Cardiac septum (tissue), 1 donor: ENCODE measurements around the gene LINGO3. TPM values are rescaled to one million over a fixed set of nuclear protein-coding genes. Genes with fewer than 3 reads are reported as not detected.
"Not testable (repeated sequence)": the region's sequence is repeated elsewhere in the genome, so short reads cannot be mapped to it uniquely, and the experiment has no call there.

ENCODE experiments used
- DNase-seq: peaks from one replicate; pipeline ENCODE4 v3.0.0-alpha.2; 2020; ENCODE audit warnings: low spot score
- intact Hi-C: fragments of 100-400 bp; cut with DNase I; formaldehyde crosslinking; loops from one replicate; pipeline ENCODE4 v1.14.0; 2022
- total RNA-seq: library from RNA; stranded (reverse); fragmentation: NEBNext Ultra II Directional; extraction: Animal tissue kit (Norgen Biotek cat#: 25700); gene quantifications from one replicate; pipeline ENCODE4 v1.2.1, GENCODE V29; 2021
- donor health status: DM: no; HTN: no; CAD: no.

LINGO3 gene
- total RNA-seq, 1 donor from 2014 or later, result not detected

DNA sequence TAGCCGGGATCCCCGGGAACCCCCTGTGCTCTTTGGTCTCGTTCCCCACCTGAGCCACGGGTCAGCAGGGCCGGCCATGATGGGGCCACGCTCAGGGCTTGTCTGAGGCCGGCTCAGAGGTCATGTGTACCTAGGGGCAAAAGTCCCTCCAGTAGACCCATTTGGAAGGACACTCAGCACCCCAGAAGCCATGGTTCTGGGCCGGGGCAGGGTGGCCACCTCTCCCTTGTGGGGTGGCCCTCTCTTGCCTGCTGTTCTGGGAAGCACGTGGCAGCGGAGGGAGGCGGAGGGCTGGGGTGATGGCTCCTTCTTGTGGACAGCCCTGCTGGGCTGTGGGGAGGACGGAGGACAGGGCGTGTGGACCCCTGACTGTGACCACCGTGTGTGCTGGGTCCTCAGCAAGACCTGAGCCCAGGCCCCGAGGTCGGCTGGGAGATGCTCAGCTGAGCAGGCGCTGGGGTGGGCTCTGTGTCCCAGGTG lies 19.6 kb downstream of the LINGO3 start:
- intact Hi-C loops, result no loop called here
- DNase-seq, result no peak

DNA sequence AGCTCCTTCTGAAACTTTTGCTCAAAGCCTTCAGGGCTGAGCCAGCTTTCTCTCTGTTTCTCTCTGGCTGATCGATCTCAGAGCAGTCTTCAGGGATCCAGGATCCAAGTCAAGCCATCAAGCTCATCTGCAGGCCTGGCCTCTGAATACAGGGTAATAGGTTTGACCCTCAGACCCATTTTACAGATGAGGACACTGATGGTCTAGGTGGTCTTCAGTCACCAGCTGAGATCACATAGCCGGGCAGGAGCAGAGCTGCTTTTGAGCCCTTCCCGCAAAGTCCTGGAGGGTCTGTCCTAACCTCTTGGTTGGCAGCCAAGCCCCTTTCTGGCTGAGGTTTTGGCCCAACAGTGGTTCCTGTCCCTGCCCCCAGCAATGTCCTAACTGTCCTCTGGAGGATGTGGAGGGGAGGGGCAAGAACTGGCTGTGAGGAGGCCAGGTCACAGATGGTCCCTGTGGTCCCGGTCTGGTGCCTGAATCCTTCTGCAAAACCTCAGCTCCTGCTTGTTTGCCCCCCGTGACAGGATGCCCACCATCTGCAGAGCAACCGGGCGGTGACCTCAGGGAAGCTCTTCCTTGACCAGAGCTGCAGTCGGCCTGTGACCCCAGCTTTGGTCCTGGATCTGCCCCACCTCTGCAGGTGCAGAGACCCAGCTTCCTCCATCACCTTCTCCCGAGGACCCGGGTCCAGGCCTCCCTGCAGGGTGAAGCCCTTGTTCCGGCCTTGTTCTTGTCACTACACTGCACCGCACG lies 20.2 kb downstream of the LINGO3 start:
- intact Hi-C loops, result no loop called here
- DNase-seq, result no peak

DNA sequence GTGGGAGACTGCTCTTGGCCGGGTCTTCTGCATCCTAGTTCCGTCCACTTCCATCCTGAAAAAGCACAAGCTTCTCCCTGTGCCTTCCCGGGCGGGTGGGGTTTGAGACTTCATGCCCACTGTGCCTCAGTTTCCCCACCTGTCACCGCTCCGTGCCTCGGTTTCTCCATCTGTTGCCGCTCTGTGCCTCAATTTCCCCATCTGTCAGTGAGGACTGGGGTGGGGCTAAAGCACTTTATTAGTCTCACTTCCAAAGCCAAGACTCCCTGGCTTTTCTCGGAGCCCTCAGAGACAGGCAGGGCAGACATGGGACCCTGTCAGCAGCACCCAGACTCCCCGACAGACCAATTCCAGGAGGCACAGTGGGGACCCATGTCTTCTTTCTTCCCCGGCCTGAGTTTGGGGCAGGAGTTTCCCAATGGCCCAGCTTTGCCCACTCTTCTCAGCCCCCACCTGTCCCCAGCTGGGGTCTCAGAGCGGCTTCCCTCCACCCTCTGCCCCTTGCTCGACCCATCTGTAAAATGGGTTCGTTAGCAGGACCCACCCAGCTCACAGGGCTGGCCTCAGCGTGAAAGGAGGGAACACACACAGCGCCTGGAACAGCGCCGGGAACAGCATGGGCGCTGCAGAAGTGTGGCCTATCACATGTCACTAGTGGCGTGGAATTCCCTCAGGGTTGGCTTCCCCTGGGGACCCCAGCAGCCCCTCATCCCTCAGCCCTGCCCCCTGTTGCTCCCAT lies 21.4 kb downstream of the LINGO3 start:
- no peak for DNase-seq
- intact Hi-C loops, result no loop called here

DNA sequence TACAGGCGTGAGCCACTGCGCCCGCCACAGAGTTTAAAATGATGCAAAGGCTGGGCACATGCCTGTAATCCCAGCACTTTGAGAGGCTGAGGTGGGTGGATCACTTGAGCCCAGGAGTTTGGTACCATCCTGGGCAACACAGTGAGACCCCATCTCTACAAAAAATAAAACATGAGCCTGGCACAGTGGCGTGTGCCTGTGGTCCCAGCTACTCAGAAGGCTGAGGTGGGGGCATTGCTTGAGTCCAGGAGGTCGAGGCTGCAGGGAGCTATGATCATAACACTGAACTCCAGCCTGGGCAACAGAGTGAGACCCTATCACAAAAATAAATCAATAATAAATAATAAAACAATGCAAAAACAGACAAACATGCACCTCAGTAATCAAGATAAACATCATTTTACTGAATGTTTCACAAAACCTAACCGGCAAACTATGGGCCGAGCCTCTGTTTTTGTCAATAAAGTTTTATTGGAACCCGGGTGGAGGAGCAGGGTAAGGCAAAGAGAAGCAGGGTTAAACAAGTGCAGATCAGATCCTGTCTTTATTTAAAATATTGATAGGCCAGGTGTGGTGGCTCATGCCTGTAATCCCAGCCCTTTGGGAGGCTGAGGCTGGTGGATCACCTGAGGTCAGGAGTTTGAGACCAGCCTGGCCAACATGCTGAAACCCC lies 24.0 kb downstream of the LINGO3 start:
- no peak for DNase-seq
- intact Hi-C loops, result no loop called here

DNA sequence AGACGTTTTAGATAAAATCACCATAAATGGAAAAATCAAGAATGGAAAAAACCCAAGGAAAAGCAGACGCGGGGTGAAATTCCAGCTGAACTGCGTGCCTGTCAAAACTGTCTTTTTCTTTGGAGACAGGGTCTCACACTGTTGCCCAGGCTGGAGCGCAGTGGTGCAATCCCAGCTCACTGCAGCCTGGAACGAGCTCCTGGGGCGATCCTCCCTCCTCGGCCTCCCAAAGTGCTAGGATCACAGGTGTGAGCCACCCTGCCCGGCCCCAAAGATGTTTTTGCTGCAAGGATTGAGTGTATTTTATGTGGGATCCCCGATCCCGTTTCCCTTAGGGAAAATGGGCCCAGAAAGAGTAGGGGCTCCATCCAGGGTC lies 25.1 kb downstream of the LINGO3 start:
- no peak for DNase-seq
- intact Hi-C loops, result no loop called here

DNA sequence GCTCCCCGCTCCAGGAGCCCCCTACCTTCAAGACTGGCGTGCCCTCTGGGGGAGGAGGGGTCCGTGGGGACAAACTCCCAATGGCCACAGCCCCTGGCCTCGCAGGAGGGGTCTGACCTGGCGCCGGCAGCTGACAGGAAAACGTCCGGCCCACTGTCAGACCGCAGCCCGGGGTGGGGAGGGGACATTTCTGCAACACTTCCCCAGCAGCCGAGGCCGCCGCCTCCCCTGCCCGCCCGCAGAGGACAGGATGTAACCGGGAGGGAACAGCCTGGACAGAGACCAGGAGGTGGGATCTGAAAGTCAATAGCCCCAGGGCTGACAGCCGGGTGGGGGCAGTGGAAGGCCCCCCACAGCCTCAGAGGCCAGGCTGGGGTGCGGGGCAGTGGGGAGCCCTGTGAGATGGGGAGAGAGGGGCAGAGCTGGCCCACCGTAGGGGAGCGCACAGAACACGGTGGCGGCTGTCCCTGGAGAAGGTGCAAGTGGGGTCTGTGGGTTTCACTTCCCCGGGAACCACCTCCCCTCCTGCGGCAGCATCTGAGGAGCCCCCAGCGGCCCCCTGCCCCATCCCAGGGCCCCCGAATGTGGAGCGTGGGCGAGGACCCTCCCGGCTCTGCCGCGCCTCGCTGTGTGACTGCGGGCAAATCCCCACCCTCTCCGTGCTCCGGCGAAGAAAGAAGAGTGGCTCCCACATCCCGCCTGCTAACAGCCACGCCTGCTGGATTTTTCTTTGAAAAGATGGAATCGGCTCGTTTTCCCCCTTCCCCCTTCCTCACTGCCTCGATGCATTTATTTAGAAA lies 25.7 kb downstream of the LINGO3 start, which contains the start of gene PEAK3:
Gene PEAK3, minus strand, starts transcription at position 114 of the 800 bp plus-strand sequence. CDS start 1,244 bp downstream, outside the sequence.
- intact Hi-C loops, result no loop called here
- DNase-seq, result peak; percentile 96

DNA sequence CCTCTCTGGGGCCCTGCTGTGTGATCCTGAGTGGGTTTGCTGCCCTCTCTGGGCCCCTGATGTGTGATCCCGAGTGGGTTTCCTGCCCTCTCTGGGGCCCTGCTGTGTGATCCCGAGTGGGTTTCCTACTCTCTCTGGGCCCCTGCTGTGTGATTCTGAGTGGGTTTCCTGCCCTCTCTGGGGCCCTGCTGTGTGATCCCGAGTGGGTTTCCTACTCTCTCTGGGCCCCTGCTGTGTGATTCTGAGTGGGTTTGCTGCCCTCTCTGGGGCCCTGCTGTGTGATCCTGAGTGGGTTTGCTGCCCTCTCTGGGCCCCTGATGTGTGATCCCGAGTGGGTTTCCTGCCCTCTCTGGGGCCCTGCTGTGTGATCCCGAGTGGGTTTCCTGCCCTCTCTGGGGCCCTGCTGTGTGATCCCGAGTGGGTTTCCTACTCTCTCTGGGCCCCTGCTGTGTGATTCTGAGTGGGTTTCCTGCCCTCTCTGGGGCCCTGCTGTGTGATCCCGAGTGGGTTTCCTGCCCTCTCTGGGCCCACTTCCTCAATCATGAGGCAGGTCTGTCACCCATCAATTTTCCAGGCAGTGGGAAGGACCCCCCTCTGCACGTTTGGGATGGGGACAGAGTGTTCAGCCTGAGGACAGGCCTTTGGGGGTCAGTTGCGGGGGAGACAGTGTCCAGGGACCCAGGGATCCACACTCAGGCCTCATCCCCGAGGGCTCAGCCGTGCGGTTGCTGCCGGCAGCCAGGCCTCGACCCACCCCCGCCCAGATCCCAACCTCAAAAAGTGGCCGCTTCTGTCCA lies 26.5 kb downstream of the LINGO3 start:
- DNase-seq, intact Hi-C loops: not testable (repeated sequence)

DNA sequence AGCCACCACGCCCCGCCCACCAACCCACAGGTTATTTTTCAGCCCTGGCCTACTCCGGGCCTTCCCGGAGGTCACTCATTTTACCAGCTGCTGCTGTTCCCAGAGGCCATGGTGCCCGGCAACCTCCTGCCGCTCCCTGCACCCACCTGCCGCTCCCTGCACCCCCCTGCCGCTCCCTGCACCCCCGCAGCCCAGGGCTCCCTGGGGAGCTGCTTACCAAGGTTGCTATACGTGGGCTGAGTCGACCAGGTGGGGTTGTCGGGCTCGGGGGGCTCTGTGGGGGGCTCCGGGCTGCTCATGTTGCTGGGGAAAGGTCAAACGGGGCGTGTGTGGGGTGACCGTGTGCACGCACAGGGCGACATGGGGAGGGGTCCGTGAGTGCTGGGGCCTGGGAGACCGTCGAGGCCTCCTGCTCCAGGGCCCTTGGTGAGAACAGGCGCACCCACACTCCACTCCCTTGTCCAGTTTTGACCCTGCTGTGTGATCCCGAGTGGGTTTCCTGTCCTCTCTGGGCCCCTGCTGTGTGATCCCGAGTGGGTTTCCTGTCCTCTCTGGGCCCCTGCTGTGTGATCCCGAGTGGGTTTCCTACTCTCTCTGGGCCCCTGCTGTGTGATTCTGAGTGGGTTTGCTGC lies 27.2 kb downstream of the LINGO3 start:
- intact Hi-C loops, result no loop called here
- DNase-seq, result no peak

DNA sequence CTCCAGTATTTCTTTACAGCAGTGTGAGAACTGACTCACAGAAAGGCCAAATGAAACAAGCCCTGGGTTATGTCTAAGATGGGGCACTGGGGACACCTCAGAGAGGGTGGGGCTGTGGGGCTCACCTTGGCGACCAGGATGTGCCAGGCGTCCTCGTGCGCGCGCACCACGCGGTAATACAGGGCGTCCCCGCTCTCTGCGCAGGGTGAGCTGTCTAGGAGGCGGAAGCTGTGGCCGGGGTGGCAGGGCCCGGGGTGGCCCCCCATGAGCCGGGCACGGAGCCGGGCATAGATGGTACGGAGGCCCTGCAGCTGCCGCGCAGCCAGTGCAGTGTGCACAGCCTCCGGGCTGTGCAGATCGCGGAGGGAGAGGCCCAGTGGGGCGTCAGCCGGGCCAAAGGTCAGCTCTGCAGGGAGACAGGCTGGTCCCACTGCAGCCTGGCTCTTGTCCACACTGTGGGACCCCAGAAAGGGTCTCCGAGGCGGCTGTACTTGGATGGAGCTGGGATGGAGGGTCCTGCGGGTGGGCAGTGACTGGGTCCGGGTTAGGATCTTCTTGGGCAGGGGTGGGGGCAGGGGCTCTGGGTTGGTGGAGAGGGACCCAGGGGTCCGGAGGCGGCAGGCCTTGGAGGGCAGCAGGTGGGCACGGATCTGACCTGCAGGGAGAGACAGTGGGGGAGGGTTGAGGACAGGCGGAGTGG lies 29.3 kb downstream of the LINGO3 start:
- intact Hi-C loops, result loop anchor here (5.0 to 10.0 kb wide), 2 partner anchors 114 to 336 kb away; no protein-coding TSS in a partner anchor
- DNase-seq, result no peak

DNA sequence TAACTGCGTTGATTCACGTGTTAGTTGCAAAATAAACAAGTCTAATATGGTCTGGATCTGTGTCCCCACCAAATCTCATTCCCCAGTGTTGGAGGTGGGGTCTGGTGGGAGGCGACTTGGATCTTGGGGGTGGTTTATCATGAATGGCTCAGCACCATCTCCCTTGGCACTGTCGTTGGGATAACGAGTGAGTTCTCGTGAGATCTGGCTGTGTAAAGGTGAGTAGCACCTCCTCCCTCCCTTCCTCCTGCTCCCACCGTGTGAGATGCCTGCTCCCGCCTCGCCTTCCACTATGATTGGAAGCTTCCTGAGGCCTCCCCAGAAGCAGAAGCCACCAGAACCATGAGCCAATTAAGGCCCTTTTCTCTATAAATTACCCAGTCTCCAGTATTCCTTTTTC lies 30.8 kb downstream of the LINGO3 start:
- DNase-seq, result no peak
- intact Hi-C loops, result loop anchor here (5.0 to 10.0 kb wide), 2 partner anchors 115 to 338 kb away; no protein-coding TSS in a partner anchor

DNA sequence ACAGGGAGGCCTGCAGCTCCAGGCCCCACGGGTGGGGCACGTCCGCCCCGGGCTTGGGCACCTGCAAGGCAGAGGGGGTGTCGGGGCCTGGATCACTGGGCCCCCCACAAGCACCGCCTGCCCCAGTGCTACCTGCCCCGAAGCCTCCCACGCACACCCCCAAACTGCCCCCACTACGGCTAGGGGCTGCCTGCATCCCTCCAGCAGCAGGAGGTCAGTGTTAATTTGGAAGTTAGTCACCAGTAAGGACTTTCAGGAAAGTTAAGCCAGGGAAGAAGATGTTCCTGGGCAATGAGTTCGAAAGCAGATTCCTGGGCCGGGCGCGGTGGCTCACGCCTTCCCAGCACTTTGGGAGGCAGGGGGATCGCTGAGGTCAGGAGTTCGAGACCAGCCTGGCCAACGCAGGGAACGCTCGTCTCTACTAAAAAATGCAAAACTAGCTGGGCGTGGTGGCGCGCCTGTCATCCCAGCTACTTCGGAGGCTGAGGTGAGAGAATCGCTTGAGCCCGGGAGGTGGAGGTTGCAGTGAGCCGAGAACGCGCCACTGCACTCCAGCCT lies 31.4 kb downstream of the LINGO3 start:
- intact Hi-C loops, result loop anchor here (5.0 to 10.0 kb wide), 2 partner anchors 116 to 338 kb away; no protein-coding TSS in a partner anchor
- no peak for DNase-seq

DNA sequence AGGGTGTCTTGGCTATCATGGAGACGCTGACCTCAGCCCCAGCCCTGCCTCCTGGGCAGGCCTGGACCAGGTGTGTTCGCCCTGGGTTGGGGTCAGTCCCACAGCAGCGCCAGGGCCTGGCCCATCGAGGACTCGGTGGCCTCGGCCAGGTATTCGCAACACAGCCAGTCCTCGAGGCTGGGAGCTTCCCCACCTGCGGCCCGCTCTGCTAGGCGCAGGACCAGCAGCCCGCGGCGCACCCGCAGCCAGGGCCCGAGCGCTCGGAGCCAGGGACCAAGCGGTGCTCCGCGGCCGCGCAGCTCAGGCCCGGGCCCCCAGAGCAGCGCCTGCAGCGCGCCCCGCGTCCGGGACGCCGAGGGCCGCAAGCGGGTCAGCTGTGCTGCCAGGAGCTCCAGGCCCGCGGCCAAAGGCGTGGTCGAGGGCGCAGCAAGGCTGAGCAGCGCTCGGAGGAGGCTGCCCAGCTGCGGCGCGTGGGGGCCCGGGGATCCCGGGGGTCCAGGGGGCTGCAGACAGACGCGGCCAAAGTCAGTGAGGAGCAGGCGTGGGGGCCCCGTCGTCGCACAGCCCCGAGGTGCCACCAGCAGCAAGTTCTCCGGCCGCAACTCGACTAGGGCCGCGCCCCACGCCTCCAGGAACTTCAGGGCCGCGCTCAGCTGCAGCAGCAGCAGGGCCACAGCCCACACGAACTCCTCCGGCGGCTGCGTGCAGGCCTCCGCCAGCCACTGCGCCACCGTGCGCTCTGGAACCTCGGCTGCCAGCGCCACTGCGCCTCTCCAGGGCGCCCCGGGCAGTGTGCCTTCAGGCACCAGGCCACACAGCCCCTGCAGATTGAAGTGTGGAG lies 32.1 kb downstream of the LINGO3 start:
- intact Hi-C loops, result loop anchor here (2.0 to 10.0 kb wide), 3 partner anchors 41 to 339 kb away; no protein-coding TSS in a partner anchor
- DNase-seq, result no peak

DNA sequence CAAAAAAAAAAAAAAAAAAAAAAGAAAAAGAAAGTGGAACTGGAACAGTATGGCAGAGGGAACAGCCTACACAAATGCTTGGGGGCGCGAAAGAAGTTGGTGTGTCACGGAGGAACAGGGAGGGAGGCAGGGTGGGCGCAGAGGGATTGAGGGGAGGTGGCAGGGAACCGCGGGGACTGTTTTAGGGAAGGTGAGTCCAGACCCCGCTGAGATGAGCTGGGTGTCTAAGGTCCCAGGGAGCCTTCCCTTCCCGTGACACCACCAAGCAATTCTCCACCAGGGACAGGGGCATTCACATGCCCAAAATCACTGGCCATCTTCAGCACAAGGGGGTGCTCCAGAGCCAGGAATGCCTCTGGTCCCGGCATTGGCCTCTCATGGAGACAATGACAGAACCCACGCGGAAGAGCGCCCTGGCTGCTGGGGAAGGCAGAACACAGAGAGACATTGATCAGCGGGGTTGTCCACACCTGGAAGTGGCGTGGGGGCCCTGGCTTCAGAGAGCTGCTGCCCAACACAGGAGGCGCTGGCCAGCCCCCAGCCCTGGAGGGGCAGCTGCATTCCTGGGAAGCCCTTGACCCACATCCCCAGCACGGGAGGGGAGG lies 32.9 kb downstream of the LINGO3 start:
- no peak for DNase-seq
- intact Hi-C loops, result loop anchor here (2.0 to 10.0 kb wide), 3 partner anchors 42 to 340 kb away; no protein-coding TSS in a partner anchor

DNA sequence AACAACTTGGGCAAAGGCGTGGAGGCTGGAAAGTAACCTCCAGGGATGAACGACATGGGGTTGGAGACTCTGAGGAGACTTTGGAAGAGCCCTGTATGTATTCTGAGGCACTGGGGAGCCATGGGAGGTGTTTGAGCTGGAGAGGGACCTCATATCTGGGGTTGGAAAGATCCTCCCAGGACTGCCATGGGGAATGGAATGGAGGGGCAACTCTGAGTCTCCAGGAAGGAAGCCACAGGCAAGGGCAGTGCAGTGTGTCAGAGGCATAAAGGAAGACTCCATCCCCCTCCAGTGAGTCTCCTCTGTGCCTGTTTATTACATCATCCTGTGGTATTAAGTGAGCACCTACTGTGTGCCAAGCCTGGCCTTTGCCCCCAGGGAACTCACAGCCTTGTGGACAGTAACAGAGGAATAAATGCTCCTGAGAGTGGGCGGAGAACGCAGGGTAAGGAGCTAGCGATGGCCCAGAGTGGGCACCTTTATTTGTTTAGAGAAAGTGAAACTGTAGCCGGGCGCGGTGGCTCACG lies 33.7 kb downstream of the LINGO3 start:
- no peak for DNase-seq
- intact Hi-C loops, result loop anchor here (2.0 to 10.0 kb wide), 2 partner anchors 43 to 341 kb away; no protein-coding TSS in a partner anchor
